IPS-18c (cell line): ENCODE measurements around the gene CCDC63.

Source experiments
- H3K4me3 ChIP-seq: 2 replicates; pipeline ENCODE4 v1.7.0; 2013; ENCODE audit warnings: low read depth, mild to moderate bottlenecking, low read length, moderate library complexity; ENCODE audit not compliant: insufficient read depth
- H3K9me3 ChIP-seq: one replicate; pipeline ENCODE4 v1.6.1; 2013; ENCODE audit warnings: mild to moderate bottlenecking, low read length, moderate library complexity; ENCODE audit not compliant: control insufficient read depth, insufficient read depth

CCDC63 gene

GRCh38 chr12:110906985-110907384 lies 60.2 kb downstream of the CCDC63 start:
- no peaks in the 10 kb centered on the region for H3K9me3 ChIP-seq
- no peak overlapping the region for H3K4me3 ChIP-seq

GRCh38 chr12:110907583-110907982 lies 60.8 kb downstream of the CCDC63 start:
- no peaks in the 10 kb centered on the region for H3K9me3 ChIP-seq

DNA sequence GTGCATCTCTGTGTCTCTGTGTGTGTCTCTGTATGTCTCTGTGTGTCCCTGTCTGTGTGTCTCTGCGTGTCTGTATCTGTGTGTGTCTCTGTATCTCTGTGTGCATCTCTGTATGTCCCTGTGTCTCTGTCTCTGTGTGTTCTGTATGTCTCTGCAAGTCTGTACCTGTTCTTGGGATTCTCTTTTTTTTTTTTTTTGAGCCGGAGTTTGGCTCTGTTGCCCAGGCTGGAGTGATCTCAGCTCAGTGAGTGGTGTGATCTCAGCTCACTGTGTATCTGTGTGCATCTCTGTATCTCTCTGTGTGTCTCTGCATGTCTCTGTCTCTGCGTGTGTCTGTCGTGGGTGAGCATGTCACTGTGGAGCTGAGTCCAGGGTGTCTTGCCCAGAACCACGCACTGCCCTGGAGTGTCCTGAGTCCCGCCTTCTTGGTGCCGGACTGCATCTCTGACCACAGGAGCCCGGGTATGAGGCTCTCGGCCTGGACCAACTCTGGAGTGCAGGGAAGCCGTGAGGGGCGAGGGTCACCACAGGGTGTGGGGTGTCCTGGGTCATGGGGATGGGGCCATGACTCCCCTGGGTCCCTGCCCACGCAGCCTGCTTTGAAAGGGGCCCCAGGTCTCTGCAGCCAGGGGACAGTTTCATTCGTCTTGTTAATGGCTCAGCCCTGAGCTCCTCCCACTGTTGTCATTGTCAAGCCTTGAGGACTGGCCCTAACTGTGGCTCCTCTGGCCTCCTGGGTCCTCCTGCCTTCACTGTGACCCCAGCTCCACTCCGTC lies 61.8 kb downstream of the CCDC63 start:
- H3K9me3 ChIP-seq: no peaks in the 10 kb centered on the region
- no peak overlapping the region for H3K4me3 ChIP-seq

More at GRCh38 chr12:110907583-110907982, 60.8 kb downstream of the CCDC63 start:
- no peak overlapping the region for H3K4me3 ChIP-seq

GRCh38 chr12:110912263-110912662 lies 65.5 kb downstream of the CCDC63 start:
- no peaks in the 10 kb centered on the region for H3K9me3 ChIP-seq
- H3K4me3 ChIP-seq: no peak overlapping the region

- H3K9me3 ChIP-seq: no peaks in the 10 kb centered on the region
- no peak overlapping the region for H3K4me3 ChIP-seq
Observed at GRCh38 chr12:110913119-110914056, 66.6 kb downstream of the CCDC63 start.

DNA sequence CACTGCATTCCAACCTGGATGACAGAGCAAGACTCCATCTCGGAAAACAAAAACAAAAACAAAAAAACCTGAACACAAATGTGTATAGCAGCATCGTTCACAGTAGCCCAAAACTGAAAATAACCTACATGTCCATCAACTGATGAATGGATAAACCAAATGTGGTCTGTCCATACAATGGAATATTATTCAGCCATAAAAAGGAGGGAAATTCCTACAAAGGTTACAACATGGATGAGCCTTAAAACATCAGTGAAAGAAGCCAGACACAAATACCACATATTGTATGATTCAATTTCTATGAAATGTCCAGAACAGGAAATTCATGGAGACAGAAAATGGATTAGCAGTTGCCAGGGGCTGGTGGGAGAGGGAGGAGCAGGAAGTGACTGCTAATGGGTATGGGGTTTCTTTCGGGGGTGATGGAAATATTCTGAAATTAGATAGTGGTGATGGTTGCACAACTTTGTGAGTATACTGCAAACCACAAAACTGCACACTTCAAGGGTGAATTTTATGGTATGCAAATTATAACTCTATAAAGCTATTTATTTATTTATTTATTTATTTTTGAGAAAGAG lies 69.6 kb downstream of the CCDC63 start:
- no peak overlapping the region for H3K4me3 ChIP-seq
- H3K9me3 ChIP-seq: no peaks in the 10 kb centered on the region

DNA sequence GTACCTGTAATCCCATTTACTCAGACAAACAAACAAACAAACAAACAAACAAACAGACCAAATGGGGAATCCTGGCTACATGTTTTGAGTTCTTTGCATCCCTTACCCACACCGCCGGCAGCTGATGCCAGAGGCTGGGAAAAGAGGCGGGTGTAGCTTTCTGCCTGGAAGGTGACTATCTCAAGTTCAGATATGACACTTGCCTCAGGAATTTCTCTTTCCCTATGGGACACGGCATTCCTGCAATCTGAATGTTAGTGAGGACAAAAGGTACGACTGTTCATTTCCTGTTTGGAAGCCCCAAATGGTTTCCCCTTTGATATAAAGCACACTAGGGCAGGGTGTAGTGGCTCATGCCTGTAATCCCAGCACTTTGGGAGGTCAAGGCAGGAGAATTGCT lies 70.7 kb downstream of the CCDC63 start:
- Histone ChIP-seq H3K9me3 (no peaks in the 10 kb centered on the region), H3K4me3 (no peak overlapping the region)

DNA sequence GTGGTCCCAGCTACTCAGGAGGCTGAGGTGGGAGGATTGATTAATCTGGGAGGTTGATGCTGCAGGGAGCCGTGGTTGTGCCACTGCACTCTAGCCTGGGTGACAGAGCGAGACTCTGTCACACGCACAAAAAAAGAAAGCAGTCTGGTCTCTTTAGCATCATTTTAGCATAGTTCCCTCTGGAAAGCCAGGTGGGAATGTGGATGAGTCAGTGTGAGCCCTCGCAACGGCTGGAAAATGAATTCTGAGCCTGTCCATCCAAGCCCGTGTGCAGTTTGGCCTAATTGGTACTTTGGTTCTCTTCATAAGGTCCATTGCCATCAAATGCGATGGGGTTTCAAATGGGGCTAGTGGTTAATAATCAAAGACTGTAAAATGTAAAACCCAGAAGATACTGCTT lies 71.2 kb downstream of the CCDC63 start:
- H3K4me3 ChIP-seq: no peak overlapping the region
- no peaks in the 10 kb centered on the region for H3K9me3 ChIP-seq

DNA sequence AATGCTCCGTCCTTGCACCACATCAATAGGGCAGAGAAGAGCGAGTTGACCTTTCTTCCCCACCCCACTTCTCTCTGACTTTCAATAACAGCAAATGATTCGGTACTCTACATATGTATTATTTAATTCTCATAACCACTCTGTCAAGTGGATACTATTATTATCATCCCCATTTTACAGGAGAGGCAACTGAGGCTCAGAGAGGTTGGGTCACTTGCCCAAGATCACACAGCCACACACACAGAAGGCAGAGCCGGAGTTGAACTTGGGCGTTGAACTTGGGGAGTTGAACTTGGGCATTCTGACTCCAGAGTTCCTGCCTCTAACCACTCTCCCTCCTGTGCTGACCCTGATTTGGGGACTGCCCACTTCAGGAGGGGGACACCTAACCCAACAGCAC lies 72.9 kb downstream of the CCDC63 start:
- Histone ChIP-seq H3K9me3 (no peaks in the 10 kb centered on the region), H3K4me3 (no peak overlapping the region)

- Histone ChIP-seq H3K4me3 (no peak within 1 kb of the TSS), H3K9me3 (no peaks in the 10 kb centered on the region)
Observed at GRCh38 chr12:110920324-110920910, 73.6 kb downstream of the CCDC63 start, which contains the start of gene MYL2. TSS of gene MYL2 (minus strand) at chr12:110920579. CDS start at chr12:110920529, 50 bp downstream.

- Histone ChIP-seq H3K9me3 (no peaks in the 10 kb centered on the region), H3K4me3 (no peak overlapping the region)
Observed at GRCh38 chr12:110921262-110921661, 74.5 kb downstream of the CCDC63 start.

DNA sequence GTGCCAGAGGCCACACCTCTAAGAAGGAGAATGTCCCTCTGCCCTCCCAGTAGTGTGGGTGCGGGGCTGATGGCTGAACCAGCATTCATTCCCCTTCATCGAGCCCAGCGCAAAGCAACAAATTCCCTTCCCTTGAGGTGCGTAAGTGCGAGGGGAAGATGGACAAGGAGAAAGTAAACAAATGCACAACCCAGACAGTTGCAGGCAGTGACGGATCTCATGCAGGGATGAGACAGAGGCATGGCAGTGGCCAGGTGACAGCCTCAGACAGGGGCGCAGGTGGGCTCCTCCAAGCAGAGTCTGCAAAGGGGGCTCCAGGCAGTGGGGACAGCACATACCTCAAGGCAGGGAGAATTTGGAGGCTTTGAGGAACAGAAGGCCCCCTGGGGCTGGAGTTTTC lies 75.9 kb downstream of the CCDC63 start:
- Histone ChIP-seq H3K4me3 (no peak overlapping the region), H3K9me3 (no peaks in the 10 kb centered on the region)

GRCh38 chr12:110923192-110923591 lies 76.4 kb downstream of the CCDC63 start:
- Histone ChIP-seq H3K9me3 (no peaks in the 10 kb centered on the region), H3K4me3 (no peak overlapping the region)

GRCh38 chr12:110923692-110924334 lies 77.0 kb downstream of the CCDC63 start:
- Histone ChIP-seq H3K4me3 (no peak overlapping the region), H3K9me3 (no peaks in the 10 kb centered on the region)

DNA sequence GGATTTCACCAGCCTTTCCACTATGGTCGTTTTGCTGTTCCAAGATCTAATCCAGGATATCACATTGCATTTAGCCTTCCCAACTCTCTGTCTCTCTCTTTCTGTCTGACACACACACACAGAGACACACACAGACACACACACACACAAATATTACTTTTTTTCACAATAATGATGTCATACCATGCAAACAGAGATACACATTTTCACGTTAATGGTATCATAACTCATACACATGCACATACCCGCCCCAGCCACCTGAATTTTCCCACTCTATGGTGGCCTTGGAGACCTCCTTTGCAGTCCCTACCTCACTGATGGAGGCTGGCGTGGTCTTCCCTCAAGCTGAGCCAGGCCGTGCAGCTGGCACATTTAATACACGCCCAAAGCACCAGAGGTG lies 80.8 kb downstream of the CCDC63 start:
- no peak overlapping the region for H3K4me3 ChIP-seq
- no peaks in the 10 kb centered on the region for H3K9me3 ChIP-seq

DNA sequence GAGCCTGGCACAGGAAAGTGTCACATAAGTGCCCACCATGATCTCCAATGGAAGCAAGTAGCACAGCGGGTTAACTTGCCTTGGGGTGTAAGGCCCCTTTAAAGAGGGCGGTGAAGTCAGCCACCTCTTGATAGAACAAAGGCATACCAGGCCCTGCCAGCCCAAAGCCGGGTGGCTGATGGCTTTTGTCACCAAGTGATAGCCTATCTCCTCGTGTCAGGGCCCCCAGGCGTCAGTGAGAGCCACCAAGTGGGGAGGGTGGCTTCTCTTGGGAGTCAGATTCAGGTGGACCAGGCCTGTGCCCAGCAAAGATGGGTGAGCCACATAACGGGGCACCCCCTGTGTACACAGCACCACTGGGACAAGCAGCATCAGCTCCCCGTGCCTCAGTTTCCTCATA lies 81.9 kb downstream of the CCDC63 start:
- H3K9me3 ChIP-seq: no peaks in the 10 kb centered on the region
- no peak overlapping the region for H3K4me3 ChIP-seq

DNA sequence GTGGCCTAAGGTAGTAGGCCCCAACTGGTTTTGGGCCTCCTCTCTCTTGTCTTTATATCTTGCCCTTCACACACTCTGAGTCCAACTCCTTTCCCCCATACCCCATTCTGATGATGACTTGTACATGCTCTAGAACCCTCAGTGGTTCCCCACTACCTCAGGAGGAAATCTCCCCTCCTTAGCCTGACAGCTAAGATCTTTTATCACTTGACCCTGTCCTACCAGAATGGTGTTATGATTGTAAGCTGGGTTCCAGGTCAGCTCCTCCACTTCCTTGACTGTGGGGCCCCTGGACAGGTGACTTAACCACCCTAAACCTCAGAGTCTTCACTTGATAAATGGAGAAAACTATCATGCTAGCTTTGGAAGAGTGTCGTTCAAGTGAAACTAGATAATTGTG lies 83.0 kb downstream of the CCDC63 start:
- no peak overlapping the region for H3K4me3 ChIP-seq
- H3K9me3 ChIP-seq: no peaks in the 10 kb centered on the region
